ENCODE measurements around the gene VAMP2. TPM values are rescaled to one million over a fixed set of nuclear protein-coding genes. Genes with fewer than 3 reads are reported as not detected.

VAMP2 gene
- total and polyA plus RNA-seq, 9 of the 15 experiments (the other 6 are each of a cell fraction or from before 2014, with no cell fraction given), result 2.3 to 31.8 (median 6.0) TPM

DNA sequence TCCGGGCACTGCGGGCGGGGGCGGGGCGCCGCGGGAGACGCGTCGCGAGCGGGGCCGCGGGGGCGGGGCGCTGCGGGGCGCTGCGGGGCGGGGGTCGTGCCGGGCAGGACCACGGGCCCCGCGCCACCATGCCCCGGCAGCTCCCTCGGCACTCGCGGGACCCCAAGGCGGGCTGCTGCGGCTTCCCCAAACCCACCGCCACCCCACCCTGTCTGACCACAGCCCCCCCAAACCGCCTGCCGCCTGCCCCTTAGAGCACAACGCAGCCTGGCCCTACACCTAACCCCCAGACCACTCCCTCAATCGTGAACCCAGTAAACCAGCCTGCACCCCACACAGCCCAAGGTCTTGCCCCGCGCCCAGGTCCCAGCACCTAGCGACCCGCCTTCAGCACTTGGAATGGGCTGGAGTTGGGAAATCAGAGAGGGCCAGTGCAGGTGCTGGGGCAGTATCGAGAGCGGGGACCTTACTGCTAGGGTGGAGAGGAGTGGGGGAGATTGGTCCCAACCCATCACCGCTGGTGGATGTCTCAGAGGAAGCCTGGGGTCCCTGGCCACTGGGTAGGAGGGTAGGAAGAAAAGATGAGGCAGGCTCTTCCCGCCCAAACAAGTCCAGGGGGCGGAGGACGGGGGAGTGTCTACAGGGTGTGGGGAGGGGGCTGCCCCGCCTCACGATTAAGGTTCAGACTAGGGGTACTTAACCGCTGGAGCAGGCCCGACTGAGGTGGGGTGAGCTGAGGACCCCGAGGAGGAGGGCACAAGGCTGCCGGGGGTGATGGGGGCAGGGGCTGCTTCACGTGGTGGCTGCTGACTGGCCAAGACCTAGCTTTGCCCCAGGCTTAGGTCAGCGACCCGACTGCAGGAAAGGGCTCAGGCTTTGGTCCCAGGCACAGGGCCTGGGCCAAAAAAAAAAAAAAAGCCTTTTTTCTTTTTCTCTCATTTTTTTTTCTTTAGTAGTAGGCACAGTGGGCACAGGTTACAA lies 539 bp upstream of the VAMP2 start:
- peak overlapping the region; percentile 97 for H3K4me3 ChIP-seq
- TF ChIP-seq RBFOX2 (IDR thresholded peaks at IDR 0.05; ENCODE audit: low read depth, low read length) (peak; percentile 3; the same call in 1 of the 2 replicates), SP1 (CRISPR knock-in tag; IDR thresholded peaks at IDR 0.05) (no peak), RHOXF2B (CRISPR knock-in tag; conservative IDR thresholded peaks at IDR 0.05) (no peak), HDGF (IDR thresholded peaks at IDR 0.05) (0 out of 2 replicates have a peak, but pooled peaks have one; percentile 50), ELF4 (CRISPR knock-in tag; IDR thresholded peaks at IDR 0.05) (0 out of 2 replicates have a peak, but pooled peaks have one; percentile 24), ZNF766 (CRISPR knock-in tag; conservative IDR thresholded peaks at IDR 0.05) (no peak), FOXP1 (CRISPR knock-in tag; IDR thresholded peaks at IDR 0.05) (no peak), EGR1 (conservative IDR thresholded peaks at IDR 0.05) (0 out of 2 replicates have a peak, but pooled peaks have one; percentile 25), CREB1 (IDR thresholded peaks at IDR 0.05) (peak; percentile 40; the same call in 1 of the 2 replicates), CREB1 (CRISPR knock-in tag; IDR thresholded peaks at IDR 0.05) (no peak), CEBPB (tag; IDR thresholded peaks at IDR 0.05) (peak; percentile 38; the same call in 1 of the 2 replicates), ZNF253 (CRISPR knock-in tag; conservative IDR thresholded peaks at IDR 0.05) (no peak)
- TF ChIP-seq, protein P1, sequence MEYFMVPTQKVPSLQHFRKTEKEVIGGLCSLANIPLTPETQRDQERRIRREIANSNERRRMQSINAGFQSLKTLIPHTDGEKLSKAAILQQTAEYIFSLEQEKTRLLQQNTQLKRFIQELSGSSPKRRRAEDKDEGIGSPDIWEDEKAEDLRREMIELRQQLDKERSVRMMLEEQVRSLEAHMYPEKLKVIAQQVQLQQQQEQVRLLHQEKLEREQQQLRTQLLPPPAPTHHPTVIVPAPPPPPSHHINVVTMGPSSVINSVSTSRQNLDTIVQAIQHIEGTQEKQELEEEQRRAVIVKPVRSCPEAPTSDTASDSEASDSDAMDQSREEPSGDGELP (CRISPR knock-in tag; IDR thresholded peaks at IDR 0.05; ENCODE audit: borderline replicate concordance), result 0 out of 2 replicates have a peak, but pooled peaks have one; percentile 5
- TF ChIP-seq, protein P2, sequence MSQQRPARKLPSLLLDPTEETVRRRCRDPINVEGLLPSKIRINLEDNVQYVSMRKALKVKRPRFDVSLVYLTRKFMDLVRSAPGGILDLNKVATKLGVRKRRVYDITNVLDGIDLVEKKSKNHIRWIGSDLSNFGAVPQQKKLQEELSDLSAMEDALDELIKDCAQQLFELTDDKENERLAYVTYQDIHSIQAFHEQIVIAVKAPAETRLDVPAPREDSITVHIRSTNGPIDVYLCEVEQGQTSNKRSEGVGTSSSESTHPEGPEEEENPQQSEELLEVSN (IDR thresholded peaks at IDR 0.05; ENCODE audit: borderline replicate concordance in 1 of 2, extremely low read depth in 1 of 2, insufficient read depth in 1 of 2, insufficient read length in 1 of 2, low read depth in 1 of 2, low read length in 1 of 2, poor library complexity in 1 of 2, severe bottlenecking in 1 of 2), result peak in 1 of 2 experiments; percentile 55
- peak overlapping the region; percentile 81 for H2AFZ ChIP-seq (ENCODE audit: low read depth, low read length)
- H3K9me3 ChIP-seq (replicated peaks; ENCODE audit: control insufficient read depth, insufficient read depth, low read depth, low read length), result no peaks in the 10 kb centered on the region
- intact Hi-C loops (cut with micrococcal nuclease), result no loop called here
- DNase-seq (ENCODE audit: extremely low read depth in 1 of 4, low spot score in 3 of 4) (peak in 2 of 4 experiments; percentile 30 to 62), FAIRE-seq (no peak), ATAC-seq (peak; percentile 9; the same call in 2 of the 3 replicates)
- peak overlapping the region; percentile 94 for H3K4me2 ChIP-seq (ENCODE audit: insufficient read depth, low read length)
- H3K9ac ChIP-seq (ENCODE audit: insufficient read depth in 1 of 2, low read depth in 2 of 2, low read length in 2 of 2), result peak overlapping the region; percentile 91 to 96
- BruUV-seq (replicated peaks), result no TSS peak
- in situ Hi-C loops (cut with MboI), result no loop called here
- peaks cover 31% of the 10 kb centered on the region for H3K79me2 ChIP-seq (ENCODE audit: control insufficient read depth, insufficient read depth, low read length)
- peaks cover 29% of the 10 kb centered on the region; the same call in 2 of the 3 replicates for H3K36me3 ChIP-seq (ENCODE audit: control insufficient read depth, insufficient read depth, low read length)
- H3K27me3 ChIP-seq (ENCODE audit: control insufficient read depth in 2 of 2, insufficient read depth in 2 of 2, low read length in 2 of 2), result no peaks in the 10 kb centered on the region
- ChIA-PET POLR2A (interaction anchor here (1.0 to 1.8 kb wide), 3 partner anchors 9 to 58 kb away, joined by 3 to 31 read pairs (median 3); no protein-coding TSS in a partner anchor), CTCF (ENCODE audit: low intra/inter-chr PET ratio) (no interaction called here)
- peaks cover 34 to 43% of the 10 kb centered on the region in 2 experiments for H3K4me1 ChIP-seq (replicated peaks in 1 of 2; ENCODE audit: control insufficient read depth in 2 of 2, insufficient read depth in 2 of 2, low read length in 2 of 2)
- 0 out of 2 replicates have a peak, but pooled peaks cover 12% of the 10 kb centered on the region for H4K20me1 ChIP-seq (replicated peaks; ENCODE audit: control insufficient read depth, insufficient read depth, low read length)
- WGBS (ENCODE audit: insufficient coverage, low coverage, missing lambda C conversion rate), result 22% methylated on average over 12 of the region's 55 CpGs
- peaks cover 5% of the 10 kb centered on the region for H3K9me1 ChIP-seq (ENCODE audit: control insufficient read depth, insufficient read depth, low read length)
- peak overlapping the region; percentile 87 for H3K27ac ChIP-seq (ENCODE audit: extremely low read depth, low read depth, low read length)
